Loucy (cell line): Measurements from ENCODE around the gene CAGE1.

ENCODE experiments used
- H2AFZ ChIP-seq: fragments of 200-600 bp; sonication (generic); 2 replicates; pipeline ENCODE4 v1.6.0; 2016; ENCODE audit warnings: antibody characterized with exemption, mild to moderate bottlenecking, low read length, moderate library complexity
- H3F3A ChIP-seq: fragments of 200-600 bp; 2 replicates; pipeline ENCODE4 v1.6.0; 2016; ENCODE audit warnings: antibody characterized with exemption, low read depth, mild to moderate bottlenecking
- H3K27me3 ChIP-seq: fragments of 200-600 bp; sonication (generic); 2 replicates; pipeline ENCODE4 v1.6.1; 2014; ENCODE audit warnings: low read length, mild to moderate bottlenecking; ENCODE audit not compliant: insufficient read depth, poor library complexity, severe bottlenecking
- H3K36me3 ChIP-seq: fragments of 200-600 bp; sonication (generic); 2 replicates; pipeline ENCODE4 v1.6.1; 2016; ENCODE audit warnings: low read length; ENCODE audit not compliant: insufficient read depth
- H3K4me1 ChIP-seq: fragments of 200-600 bp; sonication (generic); 2 replicates; pipeline ENCODE4 v1.5.1; 2014; ENCODE audit warnings: low read length, mild to moderate bottlenecking; ENCODE audit not compliant: insufficient read depth, poor library complexity, severe bottlenecking
- H3K4me2 ChIP-seq: fragments of 200-600 bp; sonication (generic); 2 replicates; pipeline ENCODE4 v1.6.0; 2014; ENCODE audit warnings: antibody characterized with exemption, low read length, low read depth, mild to moderate bottlenecking; ENCODE audit not compliant: poor library complexity, severe bottlenecking
- H3K4me3 ChIP-seq: fragments of 200-600 bp; sonication (generic); 2 replicates; pipeline ENCODE4 v1.5.1; 2014; ENCODE audit warnings: low read length, mild to moderate bottlenecking, mixed read lengths; ENCODE audit not compliant: poor library complexity, severe bottlenecking
- H3K79me2 ChIP-seq: fragments of 200-600 bp; sonication (generic); 2 replicates; pipeline ENCODE4 v1.6.1; 2014; ENCODE audit warnings: low read length; ENCODE audit not compliant: insufficient read depth
- H3K9ac ChIP-seq: fragments of 200-600 bp; sonication (generic); 2 replicates; pipeline ENCODE4 v1.6.0; 2014; ENCODE audit warnings: mild to moderate bottlenecking, low read depth, low read length, moderate library complexity; ENCODE audit not compliant: poor library complexity, severe bottlenecking
- H3K9me2 ChIP-seq: fragments of 200-600 bp; sonication (generic); replicated peaks from 2 replicates; pipeline ENCODE4 v1.6.1; 2016; ENCODE audit warnings: low read depth, low read length, mixed read lengths
- H3K9me3 ChIP-seq: fragments of 200-600 bp; sonication (generic); 2 replicates; pipeline ENCODE4 v1.6.1; 2014; ENCODE audit warnings: mild to moderate bottlenecking, antibody characterized with exemption, low read length, low read depth; ENCODE audit not compliant: insufficient read depth
- H4K20me1 ChIP-seq: fragments of 200-600 bp; sonication (generic); 2 replicates; pipeline ENCODE4 v1.6.0; 2014; ENCODE audit warnings: antibody characterized with exemption, low read length, mild to moderate bottlenecking; ENCODE audit not compliant: insufficient read depth, poor library complexity, severe bottlenecking
- CTCF ChIP-seq: fragments of 200-600 bp; sonication (generic); conservative IDR thresholded peaks from 2 replicates; pipeline ENCODE4 v1.5.1; 2014; ENCODE audit warnings: mild to moderate bottlenecking, antibody characterized with exemption, low read length
- EZH2phosphoT487 ChIP-seq: fragments of 200-600 bp; IDR thresholded peaks from 2 replicates; pipeline ENCODE4 v1.6.1; 2018; ENCODE audit warnings: antibody characterized with exemption, mild to moderate bottlenecking, moderate library complexity, borderline replicate concordance

Gene CAGE1

DNA sequence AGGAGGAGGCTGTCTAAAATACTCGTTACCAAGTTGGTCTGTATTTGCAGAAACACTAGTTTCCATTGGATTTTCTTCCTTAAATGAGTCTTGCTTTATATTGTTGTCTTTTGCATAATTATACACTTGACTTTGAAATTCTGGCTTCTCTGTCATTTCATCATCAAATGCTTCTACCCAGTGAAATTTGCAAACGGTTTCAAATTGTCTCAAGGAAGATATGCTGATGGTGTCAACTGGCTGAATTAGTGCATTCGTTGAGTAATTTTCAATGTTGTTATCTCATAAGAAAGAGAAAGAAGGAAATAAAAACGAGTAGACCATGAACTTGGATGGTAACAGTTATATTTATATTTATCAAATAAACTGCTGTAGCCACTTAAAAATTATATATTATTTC is 10.8 kb downstream of the CAGE1 start:
- Histone ChIP-seq H3K79me2 (no peaks in the 10 kb centered on the region), H2AFZ (0 out of 2 replicates have a peak overlapping the region, but pooled peaks have one; percentile 48), H3K4me2 (no peak overlapping the region), H3K4me3 (no peak overlapping the region), H3F3A (no peaks in the 10 kb centered on the region), H4K20me1 (no peaks in the 10 kb centered on the region), H3K9ac (no peak overlapping the region), H3K4me1 (no peaks in the 10 kb centered on the region), H3K27me3 (no peaks in the 10 kb centered on the region), H3K9me3 (no peaks in the 10 kb centered on the region), H3K9me2 (no peaks in the 10 kb centered on the region), H3K36me3 (no peaks in the 10 kb centered on the region)
- TF ChIP-seq CTCF (no peak), EZH2phosphoT487 (no peak)

- Histone ChIP-seq H3K4me2 (no peak overlapping the region), H3K9me2 (no peaks in the 10 kb centered on the region), H3K4me1 (no peaks in the 10 kb centered on the region), H2AFZ (no peak overlapping the region), H3K27me3 (no peaks in the 10 kb centered on the region), H3K79me2 (no peaks in the 10 kb centered on the region), H3K4me3 (no peak overlapping the region), H3K36me3 (no peaks in the 10 kb centered on the region), H3K9ac (no peak overlapping the region), H4K20me1 (no peaks in the 10 kb centered on the region), H3K9me3 (no peaks in the 10 kb centered on the region), H3F3A (no peaks in the 10 kb centered on the region)
- no peak for TF ChIP-seq CTCF
- TF ChIP-seq EZH2phosphoT487: no peak
Measured at GRCh38 chr6:7377961-7378360, 11.6 kb downstream of the CAGE1 start.

- H3K27me3 ChIP-seq: no peaks in the 10 kb centered on the region
- no peak overlapping the region for H3K9ac ChIP-seq
- H3K9me2 ChIP-seq: no peaks in the 10 kb centered on the region
- H3K79me2 ChIP-seq: no peaks in the 10 kb centered on the region
- H2AFZ ChIP-seq: peak overlapping the region; percentile 38
- no peaks in the 10 kb centered on the region for H3K4me1 ChIP-seq
- no peaks in the 10 kb centered on the region for H3K9me3 ChIP-seq
- H3K4me3 ChIP-seq: no peak overlapping the region
- no peaks in the 10 kb centered on the region for H3K36me3 ChIP-seq
- no peaks in the 10 kb centered on the region for H4K20me1 ChIP-seq
- H3F3A ChIP-seq: no peaks in the 10 kb centered on the region
- no peak overlapping the region for H3K4me2 ChIP-seq
- TF ChIP-seq EZH2phosphoT487 (no peak), CTCF (no peak)
Measured at GRCh38 chr6:7373739-7374138, 15.8 kb downstream of the CAGE1 start.
